GM21528 (cell line): ENCODE measurements around the gene AKT3.

Source experiments
- ATAC-seq: cut with Tn5 transposase; IDR thresholded peaks from one replicate; pipeline ENCODE4 v1.9.1; 2021; ENCODE audit warnings: mild to moderate bottlenecking, moderate library complexity; ENCODE audit not compliant: unreplicated experiment, low FRiP score

Gene AKT3

DNA sequence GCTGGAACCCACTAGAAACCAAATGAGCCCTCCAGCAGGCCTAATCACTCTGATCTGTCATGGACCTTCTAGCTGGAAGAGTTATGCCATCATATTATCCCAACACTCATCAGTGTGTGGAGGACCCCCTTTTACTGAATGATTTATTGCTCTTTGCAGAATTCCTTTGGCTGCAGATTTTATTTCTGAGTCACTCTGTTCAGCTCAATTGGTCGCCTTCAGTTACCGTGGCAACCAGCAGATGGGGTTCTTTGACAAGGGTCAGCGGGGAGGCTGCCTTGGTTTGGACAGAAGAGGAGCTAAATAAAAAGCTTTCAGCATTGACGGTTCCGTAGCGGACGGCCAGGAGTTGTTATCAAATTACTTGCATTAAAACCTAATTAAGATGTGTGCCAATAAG lies 374.1 kb downstream of the AKT3 start:
- no peak for ATAC-seq

DNA sequence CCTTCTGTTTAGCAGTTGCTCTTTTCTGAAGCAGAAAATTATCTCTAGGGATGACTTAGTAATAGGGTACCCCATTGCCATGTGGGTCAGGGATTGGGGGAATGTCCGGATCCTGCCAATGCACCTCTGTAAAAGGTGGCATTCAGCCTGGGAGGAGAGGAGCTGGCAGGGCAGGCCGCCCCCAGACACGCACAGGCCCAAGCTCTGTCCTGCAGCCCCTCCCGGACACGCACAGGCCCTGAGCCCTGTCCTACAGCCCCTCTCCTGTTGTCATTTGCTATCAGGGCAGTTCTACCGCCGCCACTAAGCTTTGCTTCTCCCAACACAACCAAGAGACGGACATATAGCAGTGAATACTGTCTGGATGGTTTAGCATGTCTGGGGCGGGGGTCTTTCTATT lies 375.1 kb downstream of the AKT3 start:
- no peak for ATAC-seq

DNA sequence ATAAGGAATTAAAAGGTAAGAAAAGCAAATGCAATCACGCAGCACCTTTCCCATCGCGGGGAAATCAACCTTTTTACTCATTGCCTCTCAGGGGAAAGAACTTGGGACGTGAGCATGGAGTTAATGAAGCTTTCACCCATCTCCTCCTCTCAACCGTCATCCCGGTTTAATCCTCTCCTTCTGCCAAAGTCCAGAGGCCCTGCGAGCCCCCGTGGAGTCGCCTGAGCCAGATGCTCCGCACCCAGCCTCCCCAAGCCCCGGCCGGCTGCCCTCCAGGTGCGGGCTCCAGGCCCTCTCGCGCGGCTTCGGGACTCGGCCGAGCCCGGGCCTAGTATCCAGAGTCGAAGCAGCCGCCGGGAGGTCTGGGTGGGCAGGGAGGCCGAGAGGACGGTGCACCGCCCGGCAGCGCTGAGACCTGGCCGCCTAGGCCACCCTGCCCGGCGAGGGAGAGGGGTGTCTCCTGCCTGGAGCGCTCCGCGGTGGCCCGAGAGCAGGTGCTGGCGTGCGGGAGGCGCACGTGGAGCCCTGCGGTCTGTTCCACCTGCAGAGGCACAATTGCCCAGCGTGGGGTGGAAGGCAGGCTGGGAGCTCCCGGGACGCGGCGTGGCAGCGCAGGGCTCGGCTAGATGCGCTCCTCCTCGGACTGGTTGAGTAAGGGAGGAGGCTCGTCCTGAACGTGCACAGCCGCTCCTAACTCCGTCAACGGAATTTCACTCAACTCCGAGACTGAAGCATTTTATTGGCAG lies 375.7 kb downstream of the AKT3 start:
- no peak for ATAC-seq

DNA sequence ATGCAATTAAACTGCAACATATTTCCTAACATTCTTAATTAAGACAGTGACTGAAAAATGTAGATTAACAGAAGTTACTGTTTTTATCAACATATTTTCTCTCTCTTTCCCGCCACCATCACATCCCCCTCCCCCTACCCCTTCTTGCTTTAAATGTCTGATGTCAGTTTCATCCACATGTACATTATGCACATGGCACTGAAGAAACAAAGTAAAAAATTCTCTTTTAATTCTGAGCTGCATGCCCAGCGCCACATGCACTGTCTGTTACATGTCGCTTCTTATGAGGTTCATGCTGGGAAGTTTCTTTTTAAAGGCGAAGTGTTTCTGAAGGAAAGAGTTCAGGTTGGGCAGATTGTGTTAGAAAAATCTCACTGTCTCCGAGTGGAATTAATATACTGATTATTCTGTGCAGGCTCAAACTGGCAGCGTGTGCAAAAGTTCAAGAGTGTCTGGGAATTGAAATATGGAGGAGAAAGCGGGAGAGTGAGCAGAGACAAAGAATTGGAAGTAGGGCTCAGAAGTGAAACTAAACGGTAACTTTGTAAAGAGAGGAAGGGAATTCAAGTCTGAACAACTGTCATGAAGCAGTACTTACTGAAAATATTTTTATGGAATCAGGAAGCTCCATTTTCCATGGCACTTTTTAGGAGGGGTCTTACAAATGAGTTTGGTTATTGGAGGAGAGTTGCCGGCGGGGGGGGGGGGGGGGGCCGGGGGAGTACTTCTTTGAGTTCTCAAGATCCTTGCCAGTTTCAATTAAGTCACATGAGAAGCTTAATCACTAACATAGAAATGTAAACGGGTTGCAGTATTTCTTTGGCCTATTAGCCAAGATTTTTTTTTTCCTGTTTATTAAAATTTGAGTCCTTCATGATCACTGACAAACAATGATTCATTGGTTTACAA lies 376.6 kb downstream of the AKT3 start:
- ATAC-seq: no peak

DNA sequence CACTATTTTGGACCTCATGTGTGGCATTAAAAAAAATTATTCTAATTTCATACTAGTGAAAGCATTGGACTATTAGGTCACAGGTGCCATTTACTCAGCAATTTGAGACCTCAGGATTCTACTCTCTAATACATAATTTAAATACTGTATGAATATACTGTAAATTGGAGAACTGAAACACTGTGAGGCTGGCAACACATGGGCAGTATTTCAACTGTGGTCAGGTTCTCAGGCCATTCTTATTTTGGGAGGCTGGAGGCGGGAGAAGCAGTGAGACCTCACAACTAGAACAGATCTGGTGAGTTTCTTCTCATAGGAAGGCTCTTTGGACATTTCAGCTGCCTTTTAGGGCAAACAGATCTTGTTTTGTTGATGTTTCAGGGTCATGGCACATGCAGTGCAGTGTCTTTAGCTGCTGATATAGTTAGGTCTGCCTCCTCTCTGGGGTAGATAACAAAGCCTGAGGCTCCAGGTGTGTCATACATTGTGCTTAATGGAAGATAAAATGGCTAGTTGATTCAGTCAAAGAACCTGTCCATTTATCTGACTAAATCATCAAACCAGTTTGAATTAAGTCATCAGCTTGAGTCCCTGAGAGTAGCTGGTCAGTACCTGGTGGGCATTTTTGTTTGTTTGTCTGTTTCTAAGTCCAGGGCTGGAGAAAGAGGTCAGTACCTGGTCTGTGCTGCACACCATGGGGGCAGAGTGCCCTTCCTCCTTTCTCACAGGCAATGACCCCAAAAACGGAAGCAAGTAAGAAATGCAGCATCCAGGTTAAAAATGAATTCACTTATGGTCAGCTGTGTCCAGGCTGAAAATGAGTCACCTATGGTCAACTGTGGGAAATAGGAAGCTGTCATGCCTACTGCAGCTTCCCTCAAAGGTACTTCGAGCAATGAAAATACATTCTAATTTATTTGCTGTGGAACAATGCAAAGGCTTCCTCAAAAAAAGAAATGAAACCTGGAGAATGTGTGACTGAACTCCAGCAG lies 378.0 kb downstream of the AKT3 start:
- peak; percentile 81 for ATAC-seq

DNA sequence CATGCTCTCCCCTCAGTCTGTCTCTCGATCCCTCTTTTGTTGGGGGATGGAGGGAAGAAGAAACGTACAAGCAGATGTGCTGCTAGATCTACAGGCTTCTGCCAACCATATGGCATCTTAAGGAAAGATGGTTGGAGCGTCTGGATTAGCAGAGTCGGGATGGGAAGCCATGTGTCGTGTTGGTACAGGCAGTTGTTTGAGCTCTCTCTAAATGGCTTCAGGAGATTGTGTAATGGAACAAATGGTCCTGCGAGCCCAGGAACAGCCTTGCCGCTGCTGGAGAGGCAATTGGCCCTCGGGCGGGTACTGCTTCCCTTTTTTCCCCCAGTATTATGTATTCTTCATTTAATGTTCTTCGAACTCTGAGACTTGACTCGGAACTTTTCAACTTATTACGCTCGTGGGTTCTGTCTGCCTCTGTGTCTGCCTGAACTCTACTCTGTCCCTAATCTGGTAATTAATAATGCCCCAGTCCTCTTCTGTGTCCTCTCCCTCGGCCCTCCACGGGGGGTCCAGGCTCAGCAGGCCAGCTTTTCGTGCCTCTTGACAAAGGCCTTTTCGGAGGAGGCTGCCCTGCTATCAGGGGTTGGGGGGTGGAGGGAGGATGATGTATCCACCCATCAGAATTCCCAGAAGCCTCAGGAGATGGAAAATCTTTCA lies 378.9 kb downstream of the AKT3 start:
- no peak for ATAC-seq

DNA sequence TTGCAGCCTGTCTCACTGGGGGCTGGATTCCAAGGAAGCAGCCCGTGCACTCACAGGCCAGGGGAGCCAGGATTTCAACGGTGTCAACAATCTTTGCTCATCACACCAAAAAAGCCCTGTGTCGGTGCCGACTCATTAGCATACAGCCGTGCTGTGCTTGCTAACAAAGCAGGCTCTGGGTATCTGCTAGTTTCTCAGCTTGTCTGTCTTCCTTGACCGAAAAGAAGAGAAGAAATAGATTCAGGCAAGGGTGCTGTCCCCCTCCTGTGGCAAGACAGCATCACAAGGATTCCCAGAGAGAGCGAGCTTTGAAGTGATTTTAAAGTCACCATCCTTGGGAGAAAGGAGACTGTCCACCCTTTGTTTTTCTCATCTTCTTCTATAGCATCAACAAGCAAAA lies 379.5 kb downstream of the AKT3 start:
- ATAC-seq: no peak

DNA sequence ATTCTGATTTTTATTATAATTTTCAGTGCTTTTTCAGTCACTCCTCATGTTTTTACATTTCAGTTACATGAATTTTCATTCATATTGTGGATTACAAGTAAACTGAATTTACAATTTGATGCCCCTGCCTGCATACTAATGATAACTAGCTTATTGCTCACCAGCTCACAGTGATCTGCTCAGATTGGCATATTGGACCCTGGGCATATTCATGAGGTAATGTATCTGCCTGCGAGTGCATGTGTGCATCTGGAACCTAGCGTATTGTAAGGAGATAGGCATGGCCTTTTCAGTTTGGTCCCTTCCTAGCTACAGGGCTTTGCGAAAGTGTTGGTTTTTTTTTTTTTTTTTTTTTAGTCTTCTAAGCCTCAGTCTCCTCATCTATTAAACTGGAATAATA lies 380.5 kb downstream of the AKT3 start:
- ATAC-seq: no peak

DNA sequence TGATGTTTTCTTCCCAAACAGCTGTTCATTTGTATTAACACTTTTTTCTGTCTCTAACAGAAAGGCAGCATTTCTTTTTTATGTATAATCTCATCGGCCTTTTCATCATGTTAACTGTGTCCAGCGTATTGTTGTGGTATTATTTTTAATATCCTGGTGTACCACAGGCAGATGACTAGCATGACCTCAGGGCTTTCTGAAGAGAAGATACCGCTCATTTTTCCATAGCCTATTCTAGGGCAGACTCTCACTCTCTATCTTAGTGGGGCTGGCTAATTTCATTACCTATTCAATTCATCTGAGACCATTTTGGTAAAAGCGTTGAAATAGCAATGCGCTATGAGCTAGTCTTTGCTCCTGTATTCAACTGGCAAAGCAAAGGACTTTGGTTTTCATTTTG lies 384.3 kb downstream of the AKT3 start:
- no peak for ATAC-seq

DNA sequence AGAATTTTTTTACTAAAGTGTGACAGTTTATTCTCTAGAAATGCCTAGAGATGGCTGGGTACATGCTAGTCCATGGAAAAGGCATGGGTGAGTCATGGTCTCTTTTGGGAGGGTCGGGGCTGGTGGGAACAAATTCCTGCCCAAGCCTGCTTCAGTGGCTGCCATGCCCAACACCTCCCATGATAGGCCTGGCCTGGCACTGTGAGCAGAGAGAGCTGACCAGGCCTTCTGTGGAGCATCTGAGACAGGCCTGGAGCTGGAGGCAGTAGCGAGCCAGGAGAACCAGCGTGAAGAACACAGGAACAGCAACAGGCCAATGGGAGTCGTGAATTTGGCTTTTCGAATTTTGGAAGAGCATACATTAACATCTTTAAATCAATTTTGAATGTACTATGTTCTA lies 385.0 kb downstream of the AKT3 start:
- no peak for ATAC-seq

DNA sequence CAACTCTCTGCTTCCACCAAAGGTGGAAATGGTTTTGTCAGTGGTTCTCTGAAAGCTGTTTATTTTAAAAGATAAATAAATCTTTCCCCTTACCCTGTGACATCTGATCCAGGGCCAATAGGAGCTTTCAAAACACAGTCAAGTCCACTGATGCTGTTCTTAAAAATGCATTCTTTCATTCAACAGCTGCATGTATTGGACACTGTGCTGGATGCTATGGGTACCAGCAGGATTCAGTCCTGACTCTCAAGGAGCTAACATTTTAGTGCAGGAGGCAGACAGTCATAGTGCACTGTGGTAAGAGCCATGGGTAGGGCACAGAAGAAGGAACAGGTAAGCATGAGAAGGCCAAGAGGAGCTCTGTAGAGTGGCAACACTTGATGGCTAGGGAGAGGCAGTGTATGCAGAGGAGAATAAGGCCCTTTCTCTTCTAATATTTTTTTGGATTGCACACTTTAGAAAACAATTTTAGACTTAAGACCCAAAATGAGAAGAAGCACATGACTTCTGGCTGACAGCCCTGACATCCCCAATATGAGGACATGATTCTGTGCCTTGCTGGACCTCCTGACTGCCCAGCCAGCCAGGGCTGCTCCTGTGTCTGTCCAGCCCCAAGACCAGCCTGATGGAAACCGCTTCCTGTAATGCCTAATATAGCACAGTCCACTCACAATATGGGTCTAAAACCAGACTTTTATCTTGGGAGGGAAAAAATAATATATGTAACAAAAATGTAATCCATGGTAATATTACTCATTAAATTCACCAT lies 386.9 kb downstream of the AKT3 start:
- no peak for ATAC-seq

DNA sequence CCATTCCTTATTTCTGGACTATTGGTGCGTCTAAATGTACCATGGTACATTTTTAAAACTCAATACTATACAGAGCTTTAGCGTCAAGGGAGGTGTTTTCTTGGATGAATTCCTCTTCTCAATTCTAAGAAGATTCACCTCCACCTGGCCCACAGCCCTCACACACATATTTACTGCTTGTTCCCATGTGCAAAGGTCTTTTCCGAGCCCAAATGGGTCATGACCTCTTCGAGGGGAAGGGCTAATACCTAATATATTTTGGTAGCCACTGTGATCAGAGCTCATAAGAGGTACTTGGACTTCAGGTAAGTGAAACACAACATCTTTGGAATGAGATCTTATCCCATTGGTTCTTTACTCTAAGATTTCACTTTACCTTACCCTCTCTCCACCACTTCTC lies 388.3 kb downstream of the AKT3 start:
- no peak for ATAC-seq

DNA sequence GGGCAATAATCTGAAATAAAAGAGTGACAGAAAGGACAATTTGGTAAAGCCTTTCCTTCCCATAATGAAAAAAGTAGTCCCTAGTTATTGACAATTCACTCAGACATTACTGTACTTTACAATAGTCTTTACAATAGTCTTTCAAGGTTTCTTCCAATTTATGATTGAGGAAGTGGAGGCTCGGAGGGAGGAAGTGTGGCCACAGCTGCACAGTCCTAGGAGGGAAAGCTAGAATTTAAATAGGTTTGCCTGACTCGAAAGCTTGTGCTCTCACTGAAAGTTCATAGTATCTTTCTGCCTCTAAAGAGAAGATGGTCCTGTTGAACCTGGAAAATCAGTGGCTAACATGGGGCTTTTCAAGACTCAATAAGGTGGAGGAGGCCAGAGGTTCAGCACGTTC lies 391.0 kb downstream of the AKT3 start:
- no peak for ATAC-seq

DNA sequence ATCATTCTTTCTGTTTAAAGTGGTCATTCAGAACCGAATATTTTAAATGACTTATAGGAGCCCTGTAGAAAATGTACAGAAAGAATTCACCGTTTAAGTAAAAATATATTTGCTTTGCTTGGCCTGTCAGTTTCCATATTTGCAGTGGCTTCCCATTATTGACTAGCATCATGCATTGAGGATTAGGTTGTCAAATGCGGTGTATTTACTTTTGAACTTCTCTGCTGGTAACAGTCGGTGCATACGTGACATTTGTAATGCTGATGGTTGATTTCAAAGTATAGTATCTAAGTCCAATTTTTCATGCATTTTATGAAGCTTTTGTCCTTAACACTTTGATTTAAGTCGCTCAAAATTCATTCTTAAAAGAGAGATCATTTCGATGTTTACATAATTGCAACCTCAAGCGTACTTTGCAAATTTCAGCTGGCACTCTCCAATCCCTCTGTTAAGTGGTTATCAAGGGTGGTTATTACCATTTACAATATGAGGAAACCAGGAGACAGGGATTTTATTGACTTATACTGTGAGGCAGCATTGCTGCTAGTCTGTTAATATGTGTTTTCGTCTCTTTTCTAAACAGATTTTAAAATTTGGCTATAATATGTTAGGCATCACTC lies 392.6 kb downstream of the AKT3 start:
- ATAC-seq: no peak

DNA sequence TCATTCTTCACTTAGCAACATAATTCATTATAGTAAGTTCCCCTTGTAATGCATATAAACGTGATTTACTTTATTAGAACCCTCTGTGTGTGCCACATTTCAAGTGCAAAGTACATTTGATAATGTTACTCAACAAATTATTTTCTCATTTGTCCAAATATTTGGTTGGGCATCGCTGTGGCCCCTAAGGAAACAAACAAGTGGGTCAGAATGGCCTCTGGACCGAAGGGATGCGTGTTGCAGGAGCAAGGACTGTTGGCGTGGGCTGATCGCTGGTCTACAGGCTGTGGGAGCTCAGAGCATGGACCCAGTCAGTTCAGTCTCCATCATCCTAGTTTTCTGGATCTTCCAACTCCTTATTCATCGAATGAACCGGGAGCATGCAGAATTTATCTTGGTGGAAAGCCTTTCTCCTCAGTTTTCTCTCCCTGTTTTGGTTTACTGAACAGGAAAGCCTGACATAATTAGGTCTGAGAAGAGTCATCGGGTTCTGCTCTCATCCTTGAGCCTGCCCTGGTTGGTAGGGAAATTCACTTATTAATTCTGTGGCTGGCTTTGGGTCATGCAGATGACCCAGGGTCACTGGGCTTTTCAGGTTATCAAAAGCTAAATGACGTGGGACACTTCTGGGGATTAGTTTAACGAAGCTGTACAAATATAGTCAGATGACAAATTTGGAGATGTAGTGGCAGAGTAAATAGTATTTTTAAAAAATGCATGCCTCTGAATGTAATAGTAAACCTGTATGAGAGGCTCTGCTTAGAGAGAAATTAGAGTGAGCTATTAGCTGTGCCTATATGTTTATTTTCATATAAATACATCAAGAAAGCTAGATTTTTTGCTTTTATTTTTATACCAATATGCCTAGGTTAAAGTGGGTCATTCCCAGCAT lies 394.0 kb downstream of the AKT3 start:
- no peak for ATAC-seq

DNA sequence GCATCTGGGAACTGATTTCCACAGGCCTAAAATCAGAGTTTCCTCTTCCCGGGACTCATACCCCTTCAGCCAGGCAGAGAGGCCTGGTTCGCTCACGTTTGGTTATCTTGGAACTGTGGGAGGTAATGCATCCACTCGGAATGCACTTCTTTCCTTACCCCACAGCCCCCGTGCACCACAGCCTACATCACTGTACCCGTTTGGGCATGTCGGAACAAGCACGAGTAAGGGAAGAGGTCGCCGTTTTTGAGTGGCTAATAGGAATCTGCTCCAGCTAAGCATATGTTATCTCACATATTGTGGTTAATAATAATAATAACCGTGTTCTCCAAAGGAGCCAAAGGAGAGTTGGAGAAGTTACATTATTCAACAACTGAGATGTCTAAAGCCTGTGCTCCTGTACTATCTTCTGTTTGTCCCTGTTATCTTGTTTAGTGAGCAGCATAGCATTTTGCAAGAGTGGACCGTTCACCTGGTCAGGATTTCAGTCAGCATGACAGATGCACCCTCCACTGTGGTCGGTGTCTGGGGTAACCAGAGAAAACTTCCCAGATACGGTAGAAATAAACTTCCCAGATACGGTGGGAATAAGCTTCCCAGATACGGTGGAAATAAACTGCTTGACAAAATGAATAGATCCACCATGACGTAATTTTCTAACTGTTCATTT lies 395.6 kb downstream of the AKT3 start:
- ATAC-seq: no peak

DNA sequence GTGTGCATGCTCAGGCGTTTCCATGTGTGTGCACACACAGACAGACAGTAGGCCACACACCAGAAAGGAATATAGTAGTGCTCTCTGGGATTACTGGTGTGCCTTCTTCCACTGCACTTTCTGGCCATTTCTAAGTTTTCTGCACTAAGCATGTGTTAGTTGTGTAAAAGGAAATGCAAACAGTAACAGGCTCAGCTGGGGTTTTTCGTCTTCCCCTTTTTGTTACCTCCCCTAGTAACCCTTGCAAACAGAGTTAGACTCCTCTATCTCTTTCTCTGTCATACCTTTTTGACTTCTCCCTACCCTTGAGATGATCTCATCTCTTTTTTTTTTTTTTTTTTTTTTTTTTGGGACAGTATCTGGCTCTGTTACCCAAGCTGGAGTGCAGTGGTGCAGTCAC lies 398.0 kb downstream of the AKT3 start:
- ATAC-seq: no peak

DNA sequence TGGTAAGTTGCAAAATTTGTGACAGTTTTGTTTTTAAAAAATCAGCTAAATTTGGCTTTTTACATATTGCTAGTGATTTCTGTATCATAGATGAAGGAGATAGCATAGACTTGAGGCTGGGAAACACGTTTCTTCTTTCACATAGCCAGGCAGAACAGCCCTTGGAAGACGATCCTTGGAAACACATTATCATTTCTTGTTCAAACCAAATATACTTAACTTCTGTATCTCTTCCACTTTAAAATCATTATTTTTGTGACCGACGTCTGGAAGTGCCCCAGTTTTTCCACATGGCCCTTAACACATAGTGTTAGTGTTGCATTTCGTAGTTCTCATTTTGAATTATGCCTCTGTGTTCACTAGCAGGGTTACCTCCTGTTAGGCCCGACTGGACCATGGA lies 400.7 kb downstream of the AKT3 start:
- ATAC-seq: no peak
